Umbilical cord (tissue), 2 donors: ENCODE measurements around the gene EFCC1. TPM values are rescaled to one million over a fixed set of nuclear protein-coding genes. Genes with fewer than 3 reads are reported as not detected.
A peak's percentile ranks its signal among the peaks of the same experiment; 100 is the strongest.

Experiments used
- DNase-seq: peaks from one replicate; pipeline ENCODE4 v3.0.0-alpha.2; 2015; ENCODE audit warnings: low spot score
- total RNA-seq: library from RNA; depleted of rRNA; stranded (reverse); fragments of >200 nt; gene quantifications from one replicate; pipeline ENCODE4 v1.2.3, GENCODE V29; 2014; ENCODE audit warnings: low replicate concordance; ENCODE audit not compliant: insufficient read depth

EFCC1 gene
- total RNA-seq, 1 donor from 2014 or later = not detected

DNA sequence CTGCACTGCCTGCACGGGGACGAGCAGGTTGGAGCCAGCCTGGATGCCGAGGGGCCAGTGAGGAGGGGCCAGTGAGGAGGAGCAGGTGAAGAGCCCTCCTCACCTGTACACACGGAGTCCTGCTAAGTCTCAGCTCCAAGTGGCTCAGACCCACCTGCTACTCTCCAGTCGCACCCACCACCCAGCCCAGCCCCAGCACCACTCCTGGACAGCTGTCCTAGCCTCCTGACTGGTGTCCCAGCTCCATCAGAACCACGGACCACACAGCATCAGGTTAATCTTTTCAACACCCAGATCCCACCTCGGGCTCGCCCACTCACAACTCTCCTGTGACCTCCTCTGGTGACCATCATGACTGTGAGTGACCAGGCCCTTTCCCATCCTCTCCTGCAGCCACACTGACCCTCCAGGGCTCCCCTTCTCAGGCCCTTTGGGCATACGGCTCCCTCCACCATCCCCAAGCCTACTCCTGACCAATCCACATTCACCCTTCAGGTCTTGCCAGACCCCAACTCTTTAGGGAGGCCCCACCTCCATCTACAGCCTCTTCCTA is 13.8 kb downstream of the EFCC1 start:
- no peak for DNase-seq

DNA sequence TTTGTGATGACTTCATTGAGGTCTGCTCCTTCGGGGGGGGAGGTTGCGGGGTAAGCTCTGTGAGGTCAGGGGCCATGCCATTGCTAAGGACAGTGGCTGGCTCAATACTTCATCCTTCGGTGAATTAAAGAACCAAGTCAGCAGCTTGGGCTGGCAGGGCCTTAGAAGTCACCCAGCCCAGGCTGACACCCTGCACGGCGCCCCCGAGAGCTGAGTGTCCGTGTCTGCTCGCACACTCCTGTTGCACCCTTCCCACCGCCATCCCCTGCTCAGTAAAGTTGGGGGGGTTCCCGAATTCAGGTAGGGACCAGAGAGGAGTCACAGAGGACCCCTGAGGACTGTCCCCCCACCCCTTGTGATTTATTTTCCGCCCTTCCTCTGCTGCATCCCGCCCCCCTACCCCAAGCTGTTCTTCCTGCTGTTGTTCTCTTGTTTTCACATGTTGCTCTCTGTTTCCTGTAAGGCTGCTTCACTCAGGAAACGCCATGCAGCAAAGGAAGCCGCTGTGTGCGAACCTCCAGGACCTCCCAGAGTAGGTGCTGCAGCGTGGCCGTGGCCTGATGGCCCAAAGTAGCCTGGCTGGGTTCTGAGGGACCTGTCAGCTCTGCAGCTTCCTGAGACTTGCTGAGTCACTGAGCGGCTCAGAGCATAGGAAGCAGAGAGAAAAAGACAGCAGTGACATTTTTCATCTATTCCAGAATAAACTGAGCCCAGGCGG is 14.4 kb downstream of the EFCC1 start:
- no peak for DNase-seq

DNA sequence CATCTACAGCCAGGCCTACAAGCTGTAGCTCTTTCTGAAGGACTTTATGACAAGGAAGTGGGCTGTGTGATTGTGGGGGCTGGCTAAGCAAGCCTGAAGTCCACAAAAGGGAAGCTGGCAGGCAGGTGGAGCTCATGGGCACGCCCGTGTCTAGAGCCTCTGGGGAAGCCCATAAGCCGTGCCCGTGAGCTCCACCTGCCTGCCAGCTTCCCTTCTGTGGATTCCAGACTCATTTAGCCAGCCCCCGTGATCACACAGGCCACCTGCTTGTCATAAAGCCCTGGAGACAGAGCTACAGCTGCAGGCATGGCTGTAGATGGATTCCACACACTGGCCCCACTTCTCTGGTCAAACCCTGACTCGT is 15.2 kb downstream of the EFCC1 start:
- DNase-seq = no peak

DNA sequence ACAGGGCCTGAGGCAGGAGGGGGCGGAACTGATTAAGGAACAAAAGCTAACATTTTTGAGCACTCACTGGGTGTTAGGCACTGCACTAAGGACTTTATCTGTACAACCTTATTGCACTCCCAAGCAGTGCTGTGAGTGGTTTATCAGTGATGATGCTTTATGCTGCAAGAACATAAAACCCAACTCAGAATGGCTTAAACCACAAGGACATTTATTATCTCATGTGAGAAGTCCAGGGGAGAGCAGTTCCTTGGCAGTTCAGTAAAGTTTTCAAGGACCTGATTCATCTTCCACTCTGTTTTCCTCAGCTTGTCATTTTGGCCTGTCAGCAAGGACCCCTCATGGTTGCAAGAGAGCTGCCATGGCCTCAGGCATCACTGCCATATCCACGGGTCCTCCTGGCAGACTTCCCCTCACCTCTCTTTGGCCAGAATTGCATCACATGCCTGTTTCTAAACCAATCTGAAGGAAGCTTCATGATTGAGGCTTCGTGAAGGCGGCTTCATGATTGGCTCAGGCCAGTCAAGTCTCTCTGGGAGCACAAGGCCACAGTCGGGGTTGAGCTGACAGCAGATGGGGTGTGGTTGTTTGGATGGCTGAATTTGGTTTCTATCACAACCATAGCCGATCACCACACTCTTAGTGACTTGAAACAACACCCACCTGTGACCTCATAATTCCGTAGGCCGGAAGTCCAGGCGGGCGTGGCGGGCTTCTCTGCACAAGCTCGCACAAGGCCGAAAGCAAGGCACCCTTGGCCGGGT is 15.8 kb downstream of the EFCC1 start:
- no peak for DNase-seq

DNA sequence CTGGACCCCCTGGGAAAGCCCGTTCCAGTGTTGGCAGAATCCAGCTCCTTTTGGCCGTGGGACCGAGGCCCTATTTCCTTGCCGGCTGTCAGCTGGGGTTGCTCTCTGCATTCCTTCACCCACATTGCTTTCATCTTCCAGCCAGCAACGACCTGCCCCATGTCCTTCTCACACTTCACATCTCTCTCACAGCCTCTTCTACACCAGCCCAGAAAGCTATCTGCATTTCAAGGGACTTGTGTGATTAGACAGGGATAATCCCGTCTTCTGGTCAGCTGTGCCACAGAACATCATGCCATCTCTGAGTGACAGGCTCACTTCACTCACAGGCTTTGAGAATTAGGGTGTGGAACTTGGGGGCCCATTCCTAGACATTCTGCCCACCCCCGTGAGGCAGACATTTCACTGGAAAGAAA is 16.4 kb downstream of the EFCC1 start:
- no peak for DNase-seq

DNA sequence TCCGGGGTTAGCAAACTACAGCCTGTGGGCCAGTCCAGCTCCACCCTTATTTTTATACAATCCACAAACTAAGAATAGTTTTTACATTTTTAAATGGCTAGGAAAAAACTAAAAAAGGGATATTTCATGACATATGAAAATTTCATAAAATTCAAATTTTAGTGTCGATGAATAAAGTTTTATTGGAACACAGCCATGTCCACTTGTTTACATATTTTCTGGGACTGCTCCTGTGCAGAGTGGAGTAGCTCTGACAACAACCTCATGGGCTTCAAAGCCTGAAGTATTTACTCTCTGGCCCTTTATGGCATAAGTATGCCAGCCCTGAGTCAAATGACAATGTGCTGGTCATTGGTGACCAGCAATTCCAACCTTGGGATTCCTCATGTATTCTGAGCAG is 17.2 kb downstream of the EFCC1 start:
- no peak for DNase-seq

DNA sequence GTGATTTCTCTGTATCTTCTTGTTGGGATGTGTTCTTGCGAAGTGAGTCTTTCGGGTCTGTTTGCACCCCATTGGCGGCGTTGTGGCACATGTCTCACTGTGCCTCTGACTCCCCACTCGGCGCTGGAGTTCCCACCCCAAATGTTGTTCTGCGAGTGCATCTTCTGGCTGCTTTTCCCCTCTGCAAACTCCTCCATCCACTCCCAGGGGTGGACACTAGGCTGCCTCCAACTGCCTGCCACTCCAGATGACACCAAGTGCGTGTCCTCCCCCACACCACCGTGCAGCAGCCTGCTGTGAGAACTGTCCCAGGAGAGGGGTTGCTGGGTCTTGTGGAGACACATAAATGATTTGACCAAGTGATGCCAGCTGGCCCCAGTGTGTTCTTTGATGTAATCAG is 17.6 kb downstream of the EFCC1 start:
- no peak for DNase-seq

DNA sequence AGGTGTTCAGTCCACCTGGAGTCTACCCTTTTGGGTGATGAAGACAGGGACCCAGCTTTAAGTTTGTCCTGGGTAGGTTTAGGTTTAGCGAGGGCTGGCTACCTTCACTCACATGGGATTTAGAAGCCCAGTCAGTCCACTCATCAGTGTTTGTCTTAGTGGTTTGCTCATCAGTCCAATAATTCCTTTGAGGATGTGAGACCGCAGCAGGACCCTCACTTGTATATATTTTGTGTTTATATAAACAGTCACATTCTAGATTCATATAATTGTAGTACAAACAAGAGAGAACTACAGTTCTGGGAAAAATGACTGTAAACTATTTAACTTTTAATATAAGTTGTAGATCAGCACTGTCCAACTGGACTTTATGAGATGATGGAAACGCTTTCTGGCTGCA is 18.2 kb downstream of the EFCC1 start:
- DNase-seq = no peak

DNA sequence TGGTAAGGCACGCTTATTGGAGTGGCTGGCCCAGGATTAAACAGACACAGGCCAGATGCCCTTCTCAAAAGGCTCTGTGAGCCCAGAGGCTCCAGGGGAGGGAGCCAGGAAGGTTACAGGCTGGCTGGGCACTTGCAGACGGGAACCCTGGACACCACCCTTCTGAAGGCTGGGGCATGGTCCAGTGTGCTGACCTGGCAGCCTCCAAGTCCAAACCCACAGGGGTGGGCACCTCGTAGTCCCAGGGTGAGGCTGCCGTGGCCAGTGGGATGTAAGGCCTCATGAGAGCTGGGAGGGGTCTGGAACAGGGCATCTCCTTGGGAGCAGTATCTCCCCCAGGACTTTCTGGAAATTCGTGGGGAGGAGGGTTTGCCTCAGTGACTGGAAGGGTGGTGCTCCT is 19.6 kb downstream of the EFCC1 start:
- DNase-seq = no peak

DNA sequence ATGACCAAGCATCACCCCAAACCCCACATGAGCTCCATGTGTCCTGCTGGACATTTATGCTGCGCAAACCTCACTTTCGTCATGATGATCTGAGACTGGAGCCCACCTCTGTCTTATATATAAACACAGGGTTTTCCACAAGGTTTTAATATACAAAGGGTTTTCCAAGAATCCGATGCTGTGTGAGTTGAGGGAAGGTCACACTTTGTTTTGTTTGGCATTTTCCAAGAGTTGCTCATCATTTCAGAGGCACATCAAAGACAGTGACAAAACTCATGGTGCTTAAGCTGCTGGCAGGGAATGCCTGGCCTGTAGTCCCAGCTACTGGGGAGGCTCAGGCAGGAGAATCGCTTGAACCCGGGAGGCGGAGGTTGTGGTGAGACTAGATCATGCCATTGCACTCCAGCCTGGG is 20.0 kb downstream of the EFCC1 start:
- no peak for DNase-seq

DNA sequence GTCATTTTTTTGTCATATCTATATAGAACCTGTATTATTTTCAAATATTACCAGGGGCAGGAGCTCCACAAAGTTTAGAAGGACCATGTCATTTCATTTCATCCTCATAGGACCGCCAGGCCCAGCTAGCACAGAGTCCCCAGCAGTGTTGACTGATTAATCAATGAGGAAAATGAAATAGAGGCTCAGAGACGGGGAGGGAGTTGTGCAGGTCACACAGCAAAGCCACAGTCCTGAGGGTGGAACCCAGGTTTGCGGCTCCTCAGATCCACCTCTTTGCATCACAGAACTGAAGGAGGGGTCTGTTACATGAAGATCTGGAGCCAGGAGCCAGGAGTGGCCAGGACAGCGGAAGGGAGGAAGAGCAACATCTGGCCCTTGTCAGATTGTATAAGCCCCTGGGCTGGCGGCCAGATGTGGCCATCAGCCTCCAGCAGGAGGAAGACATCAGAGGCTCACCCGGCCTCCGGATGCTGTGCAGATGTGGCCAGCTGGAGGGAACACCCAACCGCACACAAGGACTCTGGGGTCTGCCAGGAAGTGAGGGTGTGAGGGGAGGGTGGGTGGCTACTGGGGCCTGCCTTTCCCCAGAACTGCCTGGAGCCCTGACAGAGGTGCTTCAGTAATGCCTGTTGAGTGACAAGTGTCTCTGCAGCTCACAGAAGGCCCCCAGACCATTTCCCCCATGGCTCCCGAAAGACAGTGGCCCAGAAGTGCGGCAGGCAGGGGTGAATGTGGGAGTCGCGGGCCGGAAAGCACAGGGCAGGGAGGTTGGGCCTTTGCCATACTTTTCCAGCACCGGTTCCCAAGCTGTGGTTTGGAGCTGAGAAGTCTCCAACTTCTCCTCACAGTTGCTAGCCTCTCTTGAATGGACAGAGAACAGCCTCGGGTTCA is 21.3 kb downstream of the EFCC1 start:
- no peak for DNase-seq

DNA sequence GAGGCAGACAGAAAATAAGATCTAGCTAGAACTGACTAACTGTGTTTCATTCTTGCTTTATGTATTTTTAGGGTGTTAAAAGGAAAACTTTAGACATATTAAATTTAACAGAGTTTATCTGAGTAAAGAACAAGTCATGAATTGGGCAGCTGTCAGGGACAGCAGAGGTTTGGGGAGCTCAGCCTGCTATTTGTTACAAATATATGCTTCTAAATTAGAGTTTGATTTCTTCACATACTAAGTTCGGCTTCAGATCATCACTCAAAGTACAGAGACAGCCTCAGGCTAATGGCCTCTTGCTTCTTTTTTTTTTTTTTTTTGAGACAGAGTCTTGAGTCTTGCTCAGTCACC is 21.9 kb downstream of the EFCC1 start:
- no peak for DNase-seq

DNA sequence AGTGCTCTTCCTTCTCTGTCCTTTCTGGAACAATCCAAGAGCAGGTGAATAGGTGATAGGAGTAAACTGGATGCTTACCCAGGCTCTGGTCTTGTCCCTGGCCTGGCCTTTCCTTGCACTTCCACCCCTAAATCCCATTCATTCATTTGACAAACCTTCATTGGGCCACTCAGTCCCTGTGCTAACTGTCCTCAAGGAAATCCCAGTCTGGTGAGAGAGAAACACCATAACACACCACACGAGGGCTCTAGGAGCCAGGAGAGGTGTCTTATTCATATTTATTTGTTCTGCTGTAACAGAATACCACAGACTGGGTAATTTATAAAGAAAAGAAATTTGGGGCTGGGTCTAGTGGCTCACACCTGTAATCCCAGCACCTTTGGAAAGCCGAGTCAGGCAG is 22.8 kb downstream of the EFCC1 start:
- no peak for DNase-seq

DNA sequence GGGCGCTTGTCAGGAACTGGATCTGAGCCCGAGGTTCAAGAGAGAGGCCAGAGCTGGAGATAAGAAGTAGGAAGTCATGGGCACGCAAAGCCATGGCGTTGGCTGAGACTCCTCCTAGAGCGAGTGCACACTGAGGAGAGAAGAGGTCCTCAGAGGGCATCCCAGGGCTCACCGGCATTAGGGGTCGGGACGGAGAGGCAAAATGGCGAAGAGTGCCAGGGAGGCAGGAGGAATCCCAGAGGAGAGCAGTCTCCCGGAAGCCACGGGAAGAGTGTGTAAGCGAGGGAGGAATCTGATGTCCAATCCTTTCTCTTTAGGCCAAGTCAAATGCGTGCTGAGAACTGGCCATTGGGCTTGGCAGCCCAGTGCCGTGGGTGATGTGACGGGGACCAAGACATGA is 24.0 kb downstream of the EFCC1 start:
- no peak for DNase-seq

DNA sequence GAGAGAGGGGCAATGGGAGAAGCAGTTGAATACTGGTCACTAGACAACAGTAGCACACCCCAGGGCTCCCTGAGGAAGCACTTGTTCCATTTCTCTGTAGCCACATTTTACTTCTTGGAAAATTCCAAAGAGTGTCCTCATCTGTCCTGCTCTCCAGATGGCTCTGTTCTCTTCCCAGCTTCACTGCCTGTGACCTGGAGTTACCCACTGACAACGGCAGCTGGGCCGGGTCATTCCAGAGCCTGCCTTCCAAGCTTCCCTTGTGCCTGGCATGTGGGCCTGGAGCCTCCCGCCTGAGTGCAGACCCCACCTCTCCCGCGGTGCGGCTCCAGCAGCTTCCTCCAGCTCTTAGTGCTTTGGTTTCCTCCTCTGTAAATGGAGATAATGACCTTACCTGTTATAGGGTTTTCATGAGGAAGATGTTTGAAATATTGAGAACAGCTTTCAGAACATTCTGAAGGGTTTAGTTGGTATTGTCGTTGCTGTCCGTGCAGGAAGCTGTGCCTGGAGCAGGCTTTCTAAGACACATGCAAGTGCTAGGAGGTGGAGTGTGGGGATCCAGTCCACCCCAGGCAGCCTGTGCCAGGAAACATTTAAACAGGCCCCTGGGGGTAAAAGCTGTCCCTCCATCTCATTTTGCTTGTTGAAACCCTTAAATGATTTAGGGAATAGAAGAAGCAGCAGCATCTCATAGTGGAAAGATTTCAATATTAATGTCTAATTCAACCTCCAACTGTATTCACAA is 24.8 kb downstream of the EFCC1 start:
- DNase-seq = no peak

DNA sequence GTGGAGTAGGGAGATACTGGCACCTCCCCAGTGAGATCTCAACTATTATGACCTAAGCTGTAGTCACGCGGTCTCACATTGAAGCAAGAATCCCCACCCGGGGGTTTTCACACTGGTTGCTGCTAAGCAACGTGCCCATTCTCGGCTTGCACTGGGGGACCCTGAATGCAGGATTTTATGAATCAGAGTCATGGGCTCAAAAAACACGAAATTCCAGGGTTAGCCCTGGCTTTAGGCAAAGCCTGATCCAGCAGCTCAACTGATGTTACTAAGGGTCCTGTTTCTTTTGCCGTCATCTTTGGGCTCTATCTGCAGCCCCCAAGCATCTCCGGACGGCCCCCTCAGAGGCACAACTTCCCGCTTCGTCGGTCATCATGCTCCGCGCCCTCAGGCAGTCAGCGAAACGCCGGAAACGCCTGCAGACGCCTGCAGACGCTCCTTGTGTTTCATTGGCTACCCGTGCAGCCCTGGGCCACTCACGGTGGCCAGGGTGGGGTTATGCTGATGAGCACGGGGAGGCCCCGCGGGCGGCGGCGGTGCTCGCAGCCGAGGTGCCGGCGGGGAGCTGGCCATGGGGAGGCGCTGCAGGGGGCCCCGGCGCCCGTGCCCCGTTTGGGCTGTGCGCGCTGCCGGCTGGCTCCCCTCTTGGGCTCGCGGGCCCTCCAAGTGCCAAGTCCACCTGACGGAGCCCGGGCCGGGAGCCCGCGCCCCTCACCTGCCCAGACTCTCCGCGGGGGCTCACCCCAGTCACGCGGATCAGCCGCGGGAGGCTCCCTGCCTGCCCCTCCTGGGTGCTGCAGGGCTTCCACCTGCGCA is 25.8 kb downstream of the EFCC1 start:
- peak; percentile 88 for DNase-seq

DNA sequence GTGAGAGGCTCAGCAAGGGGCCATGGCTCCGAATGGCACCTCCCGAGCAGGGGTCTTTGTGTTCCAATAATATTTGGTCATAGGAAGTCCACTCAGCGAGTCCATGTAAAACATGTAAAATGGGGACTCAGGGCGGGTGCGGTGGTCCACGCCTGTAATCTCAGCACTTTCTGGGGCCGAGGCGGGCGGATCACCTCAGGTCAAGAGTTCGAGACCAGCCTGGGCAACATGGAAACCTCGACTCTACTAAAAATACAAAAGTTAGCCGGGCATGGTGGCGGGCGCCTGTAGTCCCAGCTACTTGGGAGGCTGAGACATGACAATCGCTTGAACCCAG is 26.4 kb downstream of the EFCC1 start:
- no peak for DNase-seq

DNA sequence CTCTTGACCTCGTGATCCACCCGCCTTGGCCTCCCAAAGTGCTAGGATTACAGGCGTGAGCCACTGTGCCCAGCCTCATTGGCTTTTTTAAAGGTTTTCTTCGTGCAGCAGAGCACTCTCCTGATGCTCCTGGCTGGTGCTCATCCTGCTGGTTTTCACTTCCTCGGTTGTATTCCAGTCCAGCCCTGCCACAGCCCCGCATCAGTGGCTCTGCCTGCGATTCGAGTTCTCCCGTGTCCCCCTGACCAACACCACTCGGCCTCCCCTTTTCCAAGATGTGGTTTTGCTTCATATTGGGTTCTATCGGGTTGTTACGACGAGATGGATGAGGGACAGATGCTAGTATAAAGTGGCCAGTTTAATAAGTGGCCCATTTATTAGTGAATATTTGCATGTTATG is 27.8 kb downstream of the EFCC1 start:
- no peak for DNase-seq

DNA sequence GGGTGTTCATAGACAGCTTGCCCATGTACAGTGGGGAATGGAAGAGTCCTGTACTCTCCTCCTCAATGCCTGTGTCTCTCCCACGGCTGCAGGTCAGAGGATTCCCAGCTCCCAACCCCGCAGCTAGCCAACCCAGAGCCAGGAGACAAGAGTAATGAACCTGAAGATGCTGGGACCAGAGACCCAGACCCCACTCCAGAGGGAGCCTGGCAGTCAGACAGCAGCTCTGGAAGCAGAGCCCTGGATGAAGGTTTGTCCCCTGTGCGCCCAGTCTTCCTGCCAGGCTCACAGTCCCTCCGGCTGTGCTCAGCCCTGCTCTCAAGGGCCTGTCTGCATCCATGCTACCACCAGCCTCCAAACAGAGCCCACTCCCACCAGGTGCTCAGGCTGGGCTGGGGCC is 29.5 kb downstream of the EFCC1 start:
- DNase-seq = no peak

DNA sequence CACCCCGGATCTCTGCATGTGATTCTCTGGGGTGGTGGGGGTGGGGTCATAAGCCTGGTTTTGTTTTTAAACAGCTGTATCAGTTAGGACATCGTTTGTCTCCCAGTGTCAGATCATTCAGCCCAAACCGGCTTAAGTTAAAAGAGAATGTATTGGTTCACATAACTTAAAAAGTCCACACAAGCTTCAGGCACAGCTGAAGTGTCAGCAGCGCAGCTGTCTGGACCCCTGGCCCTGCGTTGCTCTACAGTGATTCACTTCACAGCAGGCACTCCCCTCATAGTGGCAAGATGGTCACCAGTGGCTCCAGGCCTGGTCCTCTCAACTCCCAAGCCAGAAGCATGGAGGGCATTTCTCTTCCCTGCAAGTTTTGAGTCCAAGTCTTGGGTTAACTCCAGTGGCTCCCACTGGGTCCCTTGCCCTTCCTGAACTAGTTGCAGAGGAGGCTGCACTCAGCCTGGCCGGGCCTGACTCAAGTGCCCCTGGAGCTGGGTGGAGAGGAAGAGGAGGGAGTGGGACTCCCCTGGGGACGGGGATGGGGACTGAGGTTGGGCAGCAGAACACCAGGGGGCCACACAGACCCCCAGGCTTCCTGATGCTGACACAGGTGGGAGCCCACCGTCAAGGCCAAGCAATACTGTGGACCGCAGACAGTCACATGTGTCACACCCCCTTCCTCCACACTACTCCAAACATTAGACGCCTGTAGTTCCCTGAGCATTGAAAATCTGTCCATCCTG is 30.5 kb downstream of the EFCC1 start:
- DNase-seq = no peak
